Transverse colon (tissue), 4 donors: Measurements from ENCODE around the gene AGR2. TPM values are rescaled to one million over a fixed set of nuclear protein-coding genes. Genes with fewer than 3 reads are reported as not detected.

Experiments
- DNase-seq: peaks from one replicate; pipeline ENCODE4 v3.0.0-alpha.2; 2019
- H3K27ac ChIP-seq, 4 donors: fragments of 200-600 bp; sonication (generic); 2 replicates each; pipeline ENCODE4 v1.5.1; 2016 to 2018; ENCODE audit warnings: inconsistent platforms in 4 of 4
- H3K27me3 ChIP-seq: fragments of 200-600 bp; sonication (generic); 2 replicates; pipeline ENCODE4 v1.5.1; 2017; ENCODE audit warnings: inconsistent platforms
- H3K36me3 ChIP-seq, 4 donors: fragments of 200-600 bp; sonication (generic); 2 replicates each; pipeline ENCODE4 v1.5.1; 2017 to 2019; ENCODE audit warnings: inconsistent platforms in 4 of 4
- H3K4me1 ChIP-seq, 4 donors: fragments of 200-600 bp; sonication (generic); 2 replicates each; pipeline ENCODE4 v1.5.1; 2017 to 2020; ENCODE audit warnings: inconsistent platforms in 4 of 4
- H3K4me3 ChIP-seq, 4 donors: fragments of 200-600 bp; sonication (generic); 1 replicate in 1 of 4; 2 replicates in 3 of 4; pipeline versions ENCODE4 v1.5.1 to v1.6.1; 2017 to 2019; ENCODE audit warnings: inconsistent platforms in 4 of 4
- H3K9me3 ChIP-seq, 2 donors: fragments of 200-600 bp; sonication (generic); 2 replicates each; pipeline ENCODE4 v1.5.1; 2017 to 2019; ENCODE audit warnings: inconsistent platforms in 2 of 2
- CTCF ChIP-seq, 5 experiments: fragments of 200-600 bp in 3 of 5; fragments of 450-650 bp in 2 of 5; sonication (generic) in 3 of 5; IDR thresholded peaks; 1 replicate in 2 of 5; 2 replicates in 3 of 5; pipeline ENCODE4 v1.5.1; 2016 to 2017; ENCODE audit warnings: antibody characterized with exemption in 5 of 5, inconsistent platforms in 3 of 5, mild to moderate bottlenecking in 2 of 5, moderate library complexity in 1 of 5
- EP300 ChIP-seq: sonication (generic); formaldehyde crosslinking; IDR thresholded peaks from one replicate; pipeline ENCODE4 v1.6.1; 2017; ENCODE audit warnings: antibody characterized with exemption, low read depth
- POLR2A ChIP-seq: fragments of 450-650 bp; IDR thresholded peaks from one replicate; pipeline ENCODE4 v1.6.1; 2016; ENCODE audit warnings: antibody characterized with exemption, mild to moderate bottlenecking, moderate library complexity
- POLR2AphosphoS5 ChIP-seq, 3 donors: sonication (generic); formaldehyde crosslinking; IDR thresholded peaks; one replicate each; pipeline ENCODE4 v1.6.1; 2016; ENCODE audit warnings: antibody characterized with exemption in 3 of 3
- WGBS, 2 donors: methylation state at CpG; one replicate each; pipeline ENCODE4 v1.1.5; 2018; ENCODE audit warnings: low coverage in 1 of 2; 5-methylcytosine and 5-hydroxymethylcytosine counted together
- in situ Hi-C, 4 donors: fragments of 200-750 bp; cut with MboI; loops; one replicate each; pipeline versions ENCODE4 v1.15.0 to v1.15.1; 2017; ENCODE audit warnings: low sequenced_read_pairs in 3 of 4, low pct_ligation_motif_present in 1 of 4, low pct_unique_long_range_greater_than_20kb in 1 of 4
- intact Hi-C: fragments of 100-400 bp; cut with DNase I; formaldehyde crosslinking; loops from one replicate; pipeline ENCODE4 v1.15.1; 2023; ENCODE audit warnings: low total_unique reads
- total RNA-seq, 4 donors: library from RNA; depleted of rRNA; stranded (reverse); fragments of >200 nt; gene quantifications; one replicate each; pipeline ENCODE4 v1.1.0, GENCODE V29; 2016

The AGR2 gene
- total RNA-seq, 4 donors from 2014 or later, result 32.9 to 297 (median 215) TPM

- Histone ChIP-seq H3K36me3 (peaks cover 0 to 2% (median 0%) of the 10 kb centered on the region in 4 donors), H3K4me3 (peak overlapping the region in 3 of 4 donors; percentile 41 to 60 (median 43)), H3K4me1 (peaks cover 0 to 32% (median 7%) of the 10 kb centered on the region in 4 donors), H3K27me3 (no peaks in the 10 kb centered on the region), H3K9me3 (no peaks in the 10 kb centered on the region), H3K27ac (peak overlapping the region; percentile 81 to 85 (median 85))
- TF ChIP-seq EP300, result no peak
- no peak for TF ChIP-seq POLR2A
- TF ChIP-seq POLR2AphosphoS5 (IDR thresholded peaks at IDR 0.05), result peak in 1 of 3 donors; percentile 62
- TF ChIP-seq CTCF (IDR thresholded peaks at IDR 0.05), result no peak
- WGBS, 2 donors, result 47 to 48% methylated on average over 4 to 7 of the region's 7 CpGs
- DNase-seq, result peak; percentile 21
- intact Hi-C loops (no loop called here), in situ Hi-C loops (no loop called here)
Observed at GRCh38 chr7:16803881-16804673, 722 bp downstream of the AGR2 start.

- Histone ChIP-seq H3K4me3 (peak overlapping the region in 3 of 4 donors; percentile 41 to 60 (median 43)), H3K4me1 (peaks cover 0 to 29% (median 7%) of the 10 kb centered on the region in 4 donors), H3K27ac (peak overlapping the region; percentile 81 to 85 (median 85)), H3K9me3 (no peaks in the 10 kb centered on the region), H3K36me3 (peaks cover 0 to 6% (median 1%) of the 10 kb centered on the region in 4 donors), H3K27me3 (no peaks in the 10 kb centered on the region)
- in situ Hi-C loops, result no loop called here
- 47 to 56% methylated on average over 3 to 4 of the region's 4 CpGs for WGBS, 2 donors
- DNase-seq, result no peak
- TF ChIP-seq EP300 (no peak), POLR2A (no peak), CTCF (IDR thresholded peaks at IDR 0.05) (no peak), POLR2AphosphoS5 (IDR thresholded peaks at IDR 0.05) (no peak)
- intact Hi-C loops, result no loop called here
Observed at GRCh38 chr7:16803125-16803524, 1.7 kb downstream of the AGR2 start.

- H3K4me3 ChIP-seq, result peak overlapping the region in 1 of 4 donors; percentile 60
- peaks cover 0 to 17% (median 1%) of the 10 kb centered on the region in 4 donors for H3K36me3 ChIP-seq
- in situ Hi-C loops (no loop called here), intact Hi-C loops (no loop called here)
- H3K27ac ChIP-seq, result peak overlapping the region; percentile 23 to 85 (median 68)
- peaks cover 0 to 29% (median 7%) of the 10 kb centered on the region in 4 donors for H3K4me1 ChIP-seq
- WGBS, 2 donors, result 77 to 81% methylated on average over 3 to 4 of the region's 4 CpGs
- no peaks in the 10 kb centered on the region for H3K9me3 ChIP-seq
- no peaks in the 10 kb centered on the region for H3K27me3 ChIP-seq
- no peak for DNase-seq
- TF ChIP-seq EP300 (no peak), POLR2A (no peak), CTCF (IDR thresholded peaks at IDR 0.05) (no peak), POLR2AphosphoS5 (IDR thresholded peaks at IDR 0.05) (no peak)
Observed at GRCh38 chr7:16801579-16801978, 3.2 kb downstream of the AGR2 start.

- no peaks in the 10 kb centered on the region for H3K27me3 ChIP-seq
- H3K27ac ChIP-seq, result peak overlapping the region; percentile 23 to 85 (median 68)
- TF ChIP-seq EP300 (no peak), POLR2AphosphoS5 (IDR thresholded peaks at IDR 0.05) (no peak), CTCF (IDR thresholded peaks at IDR 0.05) (peak; percentile 40 to 58 (median 47))
- intact Hi-C loops, result no loop called here
- in situ Hi-C loops, result no loop called here
- peak overlapping the region in 1 of 4 donors; percentile 60 for H3K4me3 ChIP-seq
- H3K36me3 ChIP-seq, result peaks cover 0 to 17% (median 1%) of the 10 kb centered on the region in 4 donors
- H3K4me1 ChIP-seq, result peaks cover 0 to 28% (median 7%) of the 10 kb centered on the region in 4 donors
- DNase-seq, result no peak
- no peaks in the 10 kb centered on the region for H3K9me3 ChIP-seq
Observed at GRCh38 chr7:16801111-16801542, 3.7 kb downstream of the AGR2 start.
